K562 (cell line): ENCODE data around the gene MANBA.

Experiments used
- CEBPB ChIP-seq: fragments of 450-650 bp; IDR thresholded peaks from 2 replicates; pipeline ENCODE4 v1.6.1; 2016; ENCODE audit warnings: missing genetic modification characterization, missing compliant biosample characterization
- CTCF ChIP-seq, 3 experiments: IDR thresholded peaks in 2 of 3; conservative IDR thresholded peaks in 1 of 3; 2 replicates each; pipeline ENCODE4 v1.5.1; 2011 to 2012; ENCODE audit warnings: low read length in 3 of 3, mild to moderate bottlenecking in 3 of 3, control low read depth in 2 of 3, improper control_type of control experiment in 1 of 3, inconsistent platforms in 1 of 3, low read depth in 1 of 3, mixed read lengths in 1 of 3, moderate library complexity in 1 of 3; ENCODE audit not compliant: insufficient read depth in 2 of 3
- HCFC1 ChIP-seq: IDR thresholded peaks from 2 replicates; pipeline ENCODE4 v1.6.1; 2012; ENCODE audit warnings: low read depth, low read length, improper control_type of control experiment
- SRF ChIP-seq, 2 experiments: fragments of 250-450, 450-650 bp in 1 of 2; sonication (Bioruptor Pico) in 1 of 2; sonication (generic) in 1 of 2; formaldehyde crosslinking; IDR thresholded peaks; 2 replicates each; pipeline versions ENCODE4 v1.5.0 to v1.5.1; 2020 to 2022; ENCODE audit warnings: mild to moderate bottlenecking in 1 of 2, missing genetic modification reagents in 1 of 2
- TCF7 ChIP-seq: sonication (generic); IDR thresholded peaks from 2 replicates; pipeline ENCODE4 v1.6.1; 2016; ENCODE audit warnings: antibody characterized with exemption, borderline replicate concordance
- THRAP3 ChIP-seq: fragments of 450-650 bp; IDR thresholded peaks from 2 replicates; pipeline ENCODE4 v1.6.1; 2016; ENCODE audit warnings: mild to moderate bottlenecking, inconsistent platforms, borderline replicate concordance
- U2AF1 ChIP-seq: fragments of 200-400 bp; formaldehyde crosslinking; optimal IDR thresholded peaks from 2 replicates; pipeline ENCODE3; 2017; ENCODE audit warnings: mild to moderate bottlenecking, low read depth, low read length, moderate library complexity

- TF ChIP-seq HCFC1 = no peak
- no peak for TF ChIP-seq CEBPB (tag)
- TF ChIP-seq SRF (CRISPR knock-in tag; IDR thresholded peaks at IDR 0.05) = no peak
- no peak for TF ChIP-seq U2AF1
- TF ChIP-seq CTCF (IDR thresholded peaks at IDR 0.05 in 2 of 3, conservative IDR thresholded peaks at IDR 0.05 in 1 of 3; ENCODE audit: insufficient read depth in 2 of 3, low read depth in 1 of 3, low read length in 3 of 3) = no peak
- TF ChIP-seq TCF7 = no peak
- TF ChIP-seq THRAP3 = no peak
Measured at GRCh38 chr4:102640669-102641068, 120.1 kb downstream of the MANBA start.
